IPS-NIHi7 (cell line): ENCODE results near the gene CHST7.

Experiments
- DNase-seq: peaks from one replicate; pipeline ENCODE4 v3.0.0; 2012; ENCODE audit warnings: mixed read lengths; ENCODE audit errors: extremely low spot score

Gene CHST7

DNA sequence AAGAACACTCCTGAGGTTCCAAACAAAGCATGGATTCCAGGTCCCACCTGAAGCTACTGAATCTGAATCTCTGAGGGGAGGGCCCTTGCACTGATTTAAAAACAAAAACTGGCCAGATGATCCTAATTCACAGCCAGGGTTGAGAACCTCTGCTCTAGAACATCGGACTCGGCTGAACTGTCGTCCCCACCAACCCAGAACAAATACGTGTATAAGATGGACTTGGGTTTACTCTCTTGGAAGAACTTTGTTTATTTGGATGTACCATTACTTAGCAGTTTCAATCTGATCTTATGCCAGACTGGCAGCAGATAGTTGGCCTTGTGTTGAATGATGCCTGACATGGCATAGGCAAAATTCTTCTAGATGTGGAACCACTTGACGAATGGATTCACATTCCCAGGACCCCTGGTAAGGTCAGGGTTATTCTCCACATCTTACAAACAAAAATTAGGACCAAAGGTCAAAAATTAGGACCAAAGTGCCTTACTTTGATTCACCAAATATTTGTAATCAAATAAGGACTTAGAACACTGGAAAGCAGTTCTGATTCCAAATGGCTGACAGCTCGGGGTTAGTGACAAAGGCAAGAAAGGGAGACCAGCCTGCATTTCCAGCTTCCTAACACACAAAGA is 29.0 kb downstream of the CHST7 start:
- no peak for DNase-seq

DNA sequence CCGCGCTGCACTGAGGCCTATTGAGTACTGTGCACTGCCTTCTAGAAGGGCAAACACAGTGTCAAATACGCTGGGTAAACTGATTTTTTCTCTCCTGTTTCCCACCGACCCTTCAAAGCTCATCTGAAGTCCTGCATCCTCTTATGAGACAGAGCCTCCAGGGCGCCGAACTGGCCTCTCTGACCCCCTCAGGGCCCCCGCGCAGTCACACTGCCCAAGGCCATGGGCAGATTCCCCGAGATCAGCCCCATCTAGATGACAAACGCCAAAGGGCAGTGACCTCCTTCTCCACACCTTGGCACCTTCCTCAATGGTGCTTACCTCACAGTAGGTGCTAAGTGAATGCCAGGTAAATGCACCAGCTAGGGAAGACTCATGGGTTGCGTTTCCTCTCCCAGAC is 34.4 kb downstream of the CHST7 start:
- DNase-seq = no peak

DNA sequence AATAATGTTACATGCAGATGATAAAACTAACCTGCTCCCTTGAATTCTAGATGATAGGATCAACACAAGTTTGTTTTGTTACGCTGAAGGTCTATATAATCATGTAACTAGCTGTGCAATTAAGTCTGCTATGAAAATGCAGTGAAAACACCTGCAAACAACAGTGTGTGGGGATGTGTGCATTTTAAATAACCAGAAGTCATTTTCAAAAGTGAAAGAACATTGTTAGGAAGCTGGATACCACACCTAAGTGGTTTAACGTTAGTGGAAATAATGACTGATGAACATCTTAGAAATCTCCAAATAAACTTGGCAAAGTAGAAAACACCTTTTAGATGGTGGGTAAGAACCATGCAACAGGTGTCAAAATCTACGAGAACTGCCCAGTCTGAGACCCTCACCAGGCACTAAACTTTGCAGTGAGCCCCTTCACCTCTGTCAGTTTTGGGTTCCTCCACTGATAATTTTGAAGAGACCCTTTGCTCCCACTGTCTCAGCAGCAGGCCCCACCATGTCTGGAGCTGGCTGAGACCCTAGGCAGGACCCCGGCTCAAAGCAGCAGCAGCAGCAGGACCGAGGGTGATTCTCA is 36.6 kb downstream of the CHST7 start:
- no peak for DNase-seq

DNA sequence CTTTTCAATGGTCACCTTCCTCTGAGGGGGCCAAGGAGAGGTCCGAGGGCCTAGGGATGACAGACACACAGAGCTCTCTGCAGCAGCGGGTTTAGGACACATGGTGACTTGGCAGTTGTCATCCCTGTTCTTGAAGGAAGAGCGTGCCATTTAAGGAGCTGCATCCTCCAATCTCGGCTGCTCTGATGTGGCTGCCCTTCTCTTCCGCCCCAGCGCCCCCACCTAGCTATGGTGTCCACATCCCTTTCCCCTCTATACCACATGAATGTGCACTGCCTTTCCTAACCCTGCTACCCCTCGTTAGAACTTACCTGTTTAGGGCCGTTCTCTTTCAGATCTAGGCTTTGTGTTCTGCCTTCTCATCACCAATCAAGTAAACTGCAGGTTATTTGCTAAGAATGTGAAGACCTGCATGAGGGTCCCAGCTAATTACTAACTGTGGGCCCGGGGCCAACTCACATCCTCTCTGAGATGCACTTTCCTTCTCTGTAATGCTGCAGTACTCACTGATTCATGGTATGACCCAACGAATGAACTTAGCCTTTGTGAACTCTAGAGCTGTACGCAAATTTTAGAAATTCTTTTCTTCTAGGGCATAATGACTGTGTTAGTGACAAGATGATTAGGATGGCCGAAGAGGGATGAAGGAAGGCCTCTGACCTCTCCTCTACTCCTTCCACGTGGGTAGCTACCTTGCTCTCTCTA is 38.2 kb downstream of the CHST7 start:
- no peak for DNase-seq

DNA sequence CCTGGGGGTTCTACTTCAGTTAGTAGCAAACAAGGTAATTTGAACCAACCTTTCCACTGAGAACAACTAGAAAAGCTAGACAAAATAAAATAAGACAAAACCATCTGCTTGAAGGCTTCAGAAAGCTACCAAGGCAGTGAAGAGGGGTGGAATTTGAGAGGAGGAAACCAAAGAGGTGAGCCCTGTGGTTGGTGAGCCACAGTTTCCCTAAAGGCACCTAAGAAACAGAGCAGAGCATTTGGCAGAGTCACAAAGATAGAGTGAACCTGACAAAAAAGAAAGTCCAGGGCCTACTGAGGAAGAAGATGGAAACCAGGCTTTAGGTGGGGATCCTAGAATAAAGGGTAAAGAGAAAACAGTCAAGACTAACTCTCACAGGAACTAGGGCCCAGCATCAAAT is 44.3 kb downstream of the CHST7 start:
- DNase-seq = no peak

DNA sequence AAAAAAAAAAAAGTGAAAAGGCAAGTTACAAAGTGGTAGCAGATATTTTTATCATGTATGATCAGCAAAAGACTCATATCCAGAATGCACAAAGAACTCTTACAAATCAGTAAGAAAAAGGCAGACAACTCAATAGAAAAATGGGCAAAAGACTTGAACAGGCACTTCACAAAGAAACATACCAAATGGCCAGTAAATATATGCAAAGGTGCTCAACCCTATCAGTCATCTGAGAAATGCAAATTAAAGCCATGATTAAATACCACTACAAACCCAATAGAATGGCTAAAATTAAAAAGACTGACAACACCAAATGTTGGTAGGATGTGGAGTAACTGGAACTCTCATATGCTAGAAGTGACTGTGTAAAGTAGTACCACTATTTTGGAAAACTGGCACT is 45.4 kb downstream of the CHST7 start:
- no peak for DNase-seq

DNA sequence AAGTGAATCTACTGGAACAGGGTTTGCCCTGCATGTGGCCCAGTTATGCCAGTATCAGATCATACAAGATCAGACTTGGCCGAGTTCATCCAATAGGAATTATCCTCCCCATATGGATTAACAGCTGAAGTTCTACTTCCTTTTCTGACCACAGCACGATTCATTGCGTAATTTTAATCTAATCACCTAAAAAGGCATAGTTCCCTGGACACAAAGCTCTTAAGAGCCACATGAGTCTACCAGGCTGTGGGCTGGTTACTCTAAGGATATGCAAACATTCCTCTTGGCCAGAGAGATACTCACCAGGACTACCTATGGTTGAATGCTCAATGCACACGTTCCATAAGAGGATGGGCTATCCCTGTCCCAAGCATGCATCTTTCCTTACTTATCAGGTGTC is 46.9 kb downstream of the CHST7 start:
- DNase-seq = no peak

DNA sequence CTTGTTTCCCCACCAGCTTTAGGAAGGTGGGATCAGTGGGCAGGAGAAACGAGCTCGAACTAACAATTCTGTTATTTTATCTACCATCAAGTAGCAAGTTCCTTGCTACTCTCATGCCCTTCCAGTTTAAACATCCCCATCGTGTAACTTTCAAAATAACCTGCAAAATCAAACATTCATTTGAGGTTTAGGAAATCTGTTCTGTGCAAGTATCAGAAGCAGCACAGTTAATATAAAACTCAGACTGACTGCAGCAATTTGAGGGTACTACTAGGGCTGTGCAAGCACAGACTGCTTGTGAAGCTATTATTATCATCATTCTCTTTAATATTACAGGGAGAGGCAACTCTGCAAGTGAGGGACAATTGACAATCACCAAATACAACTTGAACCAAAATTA is 48.0 kb downstream of the CHST7 start:
- DNase-seq = no peak

DNA sequence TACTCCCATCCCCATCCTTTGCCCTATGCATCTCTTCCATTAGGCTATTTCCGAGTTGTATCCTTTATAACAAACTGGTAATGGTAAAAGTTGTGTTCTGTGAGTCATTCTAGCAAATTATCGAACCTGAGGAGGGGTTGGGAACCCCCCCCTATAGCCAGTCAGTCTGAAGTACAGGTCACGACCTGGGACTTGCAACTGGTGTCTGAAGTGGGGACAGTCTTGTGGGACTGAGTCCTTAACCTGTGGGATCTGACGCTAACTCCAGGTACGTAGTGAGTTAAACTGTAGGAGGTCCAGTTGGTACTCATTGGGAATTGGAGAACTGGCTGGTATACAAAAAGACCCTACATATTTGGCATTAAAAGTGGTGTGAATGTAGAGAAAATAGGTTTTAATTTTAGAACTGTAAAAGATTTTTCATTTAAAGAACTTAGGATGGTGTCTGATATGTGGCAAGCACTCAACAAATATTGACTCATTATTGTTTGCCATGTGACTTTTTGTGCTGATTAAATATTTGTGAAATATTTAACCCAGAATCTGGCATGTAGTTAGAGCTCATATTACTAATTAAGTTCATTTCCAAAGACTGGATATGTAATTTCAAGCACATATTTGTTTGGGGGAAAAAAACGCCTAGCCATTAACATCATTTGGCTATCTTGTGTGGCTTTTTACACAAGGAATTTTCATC is 50.7 kb downstream of the CHST7 start:
- DNase-seq = no peak

DNA sequence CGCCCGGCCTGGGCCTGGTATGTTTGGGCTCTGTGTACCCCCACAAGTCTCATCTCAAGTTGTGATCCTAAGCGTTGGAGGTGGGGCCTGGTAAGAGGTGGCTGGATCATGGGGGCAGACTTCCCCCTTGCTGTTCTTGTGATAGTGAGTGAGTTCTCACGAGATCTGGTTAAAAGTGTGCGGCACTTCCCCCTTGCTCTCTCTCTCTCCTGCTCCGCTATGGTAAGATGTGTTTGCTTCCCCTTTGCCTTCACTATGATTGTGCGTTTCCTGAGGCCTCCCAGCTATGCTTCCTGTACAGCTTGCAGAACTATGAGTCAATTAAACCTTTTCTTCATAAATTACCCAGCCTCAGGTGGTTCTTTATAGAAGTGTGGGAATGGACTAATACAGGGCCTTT is 53.0 kb downstream of the CHST7 start:
- no peak for DNase-seq

DNA sequence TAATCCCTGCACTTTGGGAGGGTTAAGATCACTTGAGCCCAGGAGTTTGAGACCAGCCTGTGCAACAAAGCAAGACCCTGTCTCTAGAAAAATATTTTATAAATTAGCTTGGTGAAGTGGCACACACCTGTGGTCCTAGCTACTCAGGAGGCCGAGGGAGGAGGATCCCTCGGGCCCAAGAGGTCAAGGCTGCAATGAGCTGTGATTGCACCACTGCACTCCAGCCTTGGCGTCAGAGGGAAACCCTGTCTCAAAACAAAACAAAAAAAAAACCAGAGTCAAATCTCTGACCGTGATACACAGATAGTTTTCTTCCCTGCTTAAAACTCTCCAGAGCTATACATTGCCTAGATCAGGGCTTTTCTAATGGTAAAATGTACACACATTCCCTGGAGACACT is 53.5 kb downstream of the CHST7 start:
- DNase-seq = no peak

DNA sequence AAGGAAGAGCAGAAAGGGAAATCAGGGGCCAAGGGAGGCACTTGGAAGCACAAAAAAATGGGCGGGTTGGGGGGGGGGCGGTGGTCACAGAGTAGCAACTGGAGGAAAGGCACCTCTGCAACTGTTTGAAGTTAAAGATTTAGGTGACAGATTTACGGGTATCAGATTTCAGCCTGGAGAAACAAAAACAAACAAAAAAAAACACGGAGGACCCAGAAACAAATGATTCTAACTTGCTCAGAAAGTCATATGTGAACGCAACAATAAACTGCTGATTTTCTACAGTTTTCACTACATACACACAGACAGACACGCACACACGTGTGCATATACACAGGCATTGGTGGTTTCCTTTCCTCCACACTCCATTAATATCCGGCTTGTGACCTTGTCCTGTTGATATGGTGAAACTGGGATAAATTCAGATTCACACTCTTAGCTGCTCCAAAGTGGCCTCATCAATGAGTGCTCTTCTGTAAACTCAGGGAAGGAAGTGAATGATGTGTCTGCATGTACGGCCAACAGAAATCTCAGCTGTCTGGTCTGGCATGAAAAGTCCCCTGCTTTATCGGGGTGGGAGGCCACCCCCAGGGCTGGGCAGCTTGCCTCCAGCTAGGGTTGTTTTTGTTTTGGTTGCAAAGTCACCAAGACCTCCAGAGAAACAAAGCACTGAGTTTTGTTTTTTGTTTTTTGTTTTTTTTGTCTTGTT is 54.3 kb downstream of the CHST7 start:
- DNase-seq = no peak

DNA sequence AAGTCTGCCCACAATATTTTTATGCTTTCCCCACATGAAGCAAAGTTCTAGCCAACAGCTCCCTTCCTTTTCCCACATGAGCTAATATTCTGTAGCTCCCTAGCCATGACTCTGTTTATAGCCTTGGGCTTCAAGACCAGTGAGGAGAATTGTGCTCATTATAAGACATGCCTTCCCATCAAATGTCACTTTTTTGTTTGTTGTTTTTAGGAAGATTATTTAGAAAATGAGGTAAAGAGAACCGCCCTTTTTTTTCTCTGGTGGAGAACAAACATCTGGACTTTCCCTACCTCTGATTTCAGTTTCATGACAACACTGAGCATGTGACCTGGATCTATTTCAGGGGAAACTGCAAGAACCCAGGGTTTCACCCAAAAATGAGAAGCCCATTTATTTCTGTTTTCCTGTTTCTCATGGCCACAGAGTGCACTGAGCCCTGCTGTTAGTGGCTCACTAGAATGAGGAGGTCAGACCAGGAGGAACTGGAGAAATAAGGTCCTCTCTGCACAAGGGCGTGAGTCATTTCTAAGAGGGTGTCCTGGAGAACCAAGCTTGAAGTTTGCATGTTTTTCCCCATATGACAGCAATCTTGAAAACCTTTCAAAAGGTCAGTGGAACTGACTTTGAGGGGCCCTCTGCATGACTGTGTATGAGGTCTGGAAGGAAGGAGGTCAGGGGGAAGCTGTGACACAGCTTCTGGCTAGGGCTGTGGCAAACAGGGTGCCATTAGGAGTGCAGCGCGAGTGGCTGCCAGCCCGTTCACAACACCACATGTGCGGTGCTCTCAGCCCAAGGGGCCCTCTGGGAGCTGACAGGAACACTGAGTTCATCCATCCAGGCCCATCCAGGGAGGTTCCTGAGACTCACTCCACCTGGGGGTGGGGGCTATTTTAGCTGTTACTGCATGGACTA is 55.2 kb downstream of the CHST7 start:
- no peak for DNase-seq

DNA sequence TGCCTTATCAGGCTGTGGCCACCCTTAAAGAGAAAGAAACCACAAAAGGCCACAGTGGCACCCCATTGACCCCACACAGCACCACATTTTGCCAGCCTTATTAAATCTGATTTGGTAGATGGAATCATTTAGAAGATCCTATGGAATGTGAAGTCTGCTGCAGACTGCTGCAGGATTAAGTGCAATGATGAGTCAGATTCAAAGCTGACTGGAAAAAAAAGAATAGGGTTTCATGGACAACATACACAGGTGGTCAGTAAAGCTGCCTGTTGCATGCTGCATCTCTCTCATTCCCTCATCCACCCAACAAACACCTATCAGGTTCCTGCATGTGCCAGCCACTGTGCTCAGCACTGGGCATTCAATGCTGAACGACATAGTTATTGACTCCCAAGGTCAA is 56.6 kb downstream of the CHST7 start:
- DNase-seq = no peak

DNA sequence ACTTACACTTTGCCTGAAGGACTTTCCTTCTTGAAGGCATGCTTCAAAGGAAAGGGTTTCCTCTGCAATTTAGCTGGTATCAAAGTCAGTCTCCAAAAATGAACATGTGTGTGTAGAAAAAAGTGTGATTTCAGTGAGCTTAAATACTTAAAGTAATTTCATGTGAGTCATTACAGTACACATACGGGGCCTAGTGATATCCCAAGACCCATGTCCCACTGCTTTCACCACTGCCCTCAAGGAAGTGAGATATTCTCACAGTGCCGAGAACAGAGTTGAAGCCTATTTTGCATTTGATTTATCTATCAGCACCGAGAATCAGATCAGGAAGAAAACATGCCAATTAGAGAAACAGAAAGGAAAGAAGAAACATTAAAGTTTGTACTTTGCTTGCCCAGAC is 61.0 kb downstream of the CHST7 start:
- DNase-seq = no peak

DNA sequence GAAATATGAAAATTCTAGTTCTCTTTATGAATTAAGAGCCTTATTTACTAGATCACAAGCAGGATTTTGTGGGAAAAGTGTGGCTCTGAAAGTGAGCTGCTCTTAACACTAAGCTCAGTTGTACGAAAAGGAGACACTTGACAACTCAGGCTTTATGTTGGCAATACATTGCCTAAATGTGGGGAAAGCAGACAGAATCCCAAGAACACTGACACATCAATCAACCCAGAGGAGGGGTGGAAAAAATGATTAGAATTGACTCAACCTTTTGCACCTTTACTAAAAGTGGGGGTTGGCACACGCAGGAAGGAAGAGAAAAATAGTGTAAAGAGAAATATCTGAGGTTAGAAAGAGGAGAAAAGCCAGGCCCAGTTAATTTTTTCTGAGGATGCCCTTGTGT is 61.6 kb downstream of the CHST7 start:
- no peak for DNase-seq

DNA sequence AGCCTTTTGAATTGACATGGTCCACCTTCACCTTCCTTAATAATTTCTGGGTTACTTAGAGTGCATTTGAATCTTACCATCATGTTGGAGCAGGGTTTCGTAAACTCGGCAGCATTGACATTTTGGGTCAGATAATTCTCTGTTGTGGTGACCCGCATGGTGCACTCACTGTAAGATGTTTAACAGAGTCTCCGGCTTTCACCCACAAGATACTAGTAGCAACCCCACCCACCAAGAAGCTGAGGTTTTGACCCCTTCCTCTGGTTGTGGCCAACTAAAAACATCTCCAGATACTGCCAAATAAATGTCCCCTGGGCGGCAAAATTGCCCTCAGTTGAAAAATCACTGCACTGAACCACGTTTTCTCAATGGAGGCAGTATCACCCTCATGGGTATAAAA is 62.7 kb downstream of the CHST7 start:
- no peak for DNase-seq

DNA sequence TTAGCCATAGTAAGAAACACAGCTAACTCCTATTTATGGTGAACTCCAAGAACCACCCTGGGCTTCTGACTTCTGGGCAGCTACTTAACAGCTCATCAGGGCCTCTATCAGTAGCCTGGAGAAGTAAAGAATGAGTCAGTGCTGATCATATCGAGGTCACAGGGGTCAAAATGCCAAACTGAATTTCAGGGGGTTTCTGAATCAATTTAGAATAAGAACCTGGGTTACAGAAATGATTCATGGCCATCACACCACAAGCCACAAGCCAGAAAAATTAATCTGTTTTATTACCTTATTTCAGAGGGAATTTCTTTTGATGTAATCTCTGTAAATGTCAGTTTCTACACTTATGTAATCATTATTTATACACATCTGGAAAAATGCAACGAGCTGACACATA is 64.4 kb downstream of the CHST7 start:
- peak; percentile 37 for DNase-seq

DNA sequence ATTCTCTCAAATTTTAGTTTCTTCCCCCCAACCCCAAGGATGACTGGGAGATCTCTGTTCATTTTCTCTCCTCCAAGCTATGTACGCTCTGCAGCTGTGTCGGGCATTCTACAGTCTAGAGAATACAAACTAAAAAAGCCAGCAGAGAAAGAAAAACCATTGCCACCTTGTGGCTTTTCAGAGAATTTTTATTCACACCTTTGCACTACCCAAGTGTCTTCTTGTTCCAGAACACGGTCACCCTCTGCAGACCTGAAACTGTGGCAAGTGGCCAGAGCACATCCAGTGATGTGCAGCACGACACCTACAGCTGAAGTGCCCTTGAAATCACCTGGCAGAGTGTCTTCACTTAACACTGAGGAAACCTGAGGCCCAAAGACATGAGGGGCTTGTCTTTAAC is 68.6 kb downstream of the CHST7 start:
- DNase-seq = peak; percentile 43

DNA sequence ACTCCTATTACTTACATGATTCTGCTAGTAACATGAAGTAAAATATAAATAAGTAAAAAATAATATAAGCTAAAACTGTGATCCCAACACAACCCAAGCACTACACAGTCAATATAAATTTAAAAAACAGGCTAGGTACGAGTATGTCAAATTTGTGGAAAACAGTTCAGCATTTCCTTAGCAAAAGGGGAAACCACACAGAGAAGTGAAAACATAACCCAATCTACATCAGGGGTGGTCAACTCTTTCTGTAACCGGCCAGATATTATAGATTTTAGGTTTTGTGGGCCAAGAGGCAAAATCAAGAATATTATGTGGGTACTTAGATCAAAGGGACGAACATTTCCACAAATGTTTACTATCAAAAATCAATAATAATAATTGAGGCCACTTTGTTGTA is 70.1 kb downstream of the CHST7 start:
- DNase-seq = no peak

DNA sequence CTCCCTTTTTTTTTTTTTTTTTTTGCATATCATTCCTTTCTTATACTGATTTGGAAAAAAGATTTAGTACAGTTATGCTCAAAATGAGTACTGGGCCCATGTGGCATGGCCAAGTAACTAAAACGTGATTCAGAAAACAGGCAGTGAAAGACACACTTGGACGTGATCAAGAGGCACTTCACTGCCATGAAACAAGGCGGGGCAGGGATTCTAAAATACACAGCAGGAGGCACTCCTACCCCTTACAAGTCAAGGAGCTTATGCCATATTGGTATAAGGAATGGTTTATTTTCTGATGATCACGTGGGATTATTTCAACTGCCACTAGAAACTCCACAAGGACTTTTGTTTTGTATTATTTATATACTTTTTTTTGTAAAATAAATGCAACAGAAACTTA is 72.0 kb downstream of the CHST7 start:
- no peak for DNase-seq
